Upper lobe of left lung (tissue), 6 donors: ENCODE results near the gene ABCA12. TPM values are rescaled to one million over a fixed set of nuclear protein-coding genes. Genes with fewer than 3 reads are reported as not detected.

ENCODE experiments used
- ATAC-seq, 2 donors: fragments of 200-7000 bp; cut with Tn5 transposase; one replicate each; pipeline ENCODE4 v1.9.1; 2022; ENCODE audit warnings: mild to moderate bottlenecking in 2 of 2, moderate library complexity in 2 of 2; ENCODE audit not compliant: low FRiP score in 2 of 2
- DNase-seq, 2 donors: peaks; one replicate each; pipeline ENCODE4 v3.0.0-alpha.2; 2019 to 2020
- H3K27ac ChIP-seq, 4 donors: fragments of 200-600 bp; sonication (generic); one replicate each; pipeline ENCODE4 v1.5.1; 2016 to 2019
- H3K27me3 ChIP-seq, 4 donors: fragments of 200-600 bp; sonication (generic); one replicate each; pipeline ENCODE4 v1.5.1; 2017 to 2019
- H3K36me3 ChIP-seq, 4 donors: fragments of 200-600 bp; sonication (generic); one replicate each; pipeline ENCODE4 v1.5.1; 2016 to 2019
- H3K4me1 ChIP-seq, 4 donors: fragments of 200-600 bp; sonication (generic); one replicate each; pipeline ENCODE4 v1.5.1; 2018 to 2019
- H3K4me3 ChIP-seq, 4 donors: fragments of 200-600 bp; sonication (generic); one replicate each; pipeline ENCODE4 v1.5.1; 2017 to 2019; ENCODE audit warnings: mild to moderate bottlenecking in 2 of 4, moderate library complexity in 1 of 4
- H3K9me3 ChIP-seq, 4 donors: fragments of 200-600 bp; sonication (generic); one replicate each; pipeline ENCODE4 v1.5.1; 2018 to 2019
- EP300 ChIP-seq, 4 donors: sonication (generic); formaldehyde crosslinking; IDR thresholded peaks; one replicate each; pipeline ENCODE4 v1.5.1; 2017; ENCODE audit warnings: antibody characterized with exemption in 4 of 4, control low read depth in 2 of 4
- POLR2A ChIP-seq, 4 donors: fragments of 450-650 bp; IDR thresholded peaks; one replicate each; pipeline ENCODE4 v1.5.1; 2016 to 2017; ENCODE audit warnings: antibody characterized with exemption in 4 of 4, mild to moderate bottlenecking in 2 of 4
- POLR2AphosphoS5 ChIP-seq, 2 donors: sonication (generic); formaldehyde crosslinking; IDR thresholded peaks; one replicate each; pipeline ENCODE4 v1.5.1; 2017; ENCODE audit warnings: antibody characterized with exemption in 2 of 2
- WGBS, 2 donors: methylation state at CpG; one replicate each; pipeline ENCODE4 v1.1.5; 2017 to 2018; 5-methylcytosine and 5-hydroxymethylcytosine counted together
- total RNA-seq, 6 donors: library from RNA; depleted of rRNA in 4 of 6; stranded (reverse); fragments of >200 nt in 4 of 6; gene quantifications; one replicate each; pipeline versions ENCODE4 v1.1.0 to v1.2.1, GENCODE V29; 2016 to 2021
- TF ChIP-seq, protein P1 (sequence below), 6 experiments: fragments of 450-650 bp in 4 of 6; fragments of 200-600 bp in 2 of 6; sonication (generic) in 2 of 6; IDR thresholded peaks; one replicate each; pipeline ENCODE4 v1.5.1; 2016 to 2019; ENCODE audit warnings: antibody characterized with exemption in 6 of 6
- donor health status: DM: no; HTN: no; CAD: no; lungs with moderate emphysema.
- donor health status: DM: no; HTN: yes; CAD: no; lungs with severe emphysema.

ABCA12 gene
- total RNA-seq, 6 donors from 2014 or later = 0.03 to 0.44 (median 0.10) TPM; not detected in 3

DNA sequence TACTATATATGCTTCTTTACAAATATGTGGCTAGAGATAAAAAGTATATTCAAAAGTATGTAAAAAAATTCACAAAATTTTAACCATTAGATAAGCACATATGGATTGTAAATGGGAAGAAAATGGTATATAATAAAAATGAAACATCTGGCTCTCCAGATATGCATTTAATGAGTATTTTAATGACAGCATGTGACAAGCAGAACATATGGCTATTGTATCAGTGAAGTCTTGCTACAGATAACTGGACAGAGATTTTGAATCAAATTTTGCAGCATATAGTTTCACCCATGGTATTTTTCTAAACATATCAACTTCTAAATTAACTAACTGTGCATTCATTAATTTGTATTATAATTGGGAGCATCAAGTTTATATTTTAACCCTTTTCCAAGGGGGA, 5.0 kb upstream of the ABCA12 start:
- no peak overlapping the region for H3K27ac ChIP-seq
- no peaks in the 10 kb centered on the region for H3K4me1 ChIP-seq
- TF ChIP-seq, protein P1, sequence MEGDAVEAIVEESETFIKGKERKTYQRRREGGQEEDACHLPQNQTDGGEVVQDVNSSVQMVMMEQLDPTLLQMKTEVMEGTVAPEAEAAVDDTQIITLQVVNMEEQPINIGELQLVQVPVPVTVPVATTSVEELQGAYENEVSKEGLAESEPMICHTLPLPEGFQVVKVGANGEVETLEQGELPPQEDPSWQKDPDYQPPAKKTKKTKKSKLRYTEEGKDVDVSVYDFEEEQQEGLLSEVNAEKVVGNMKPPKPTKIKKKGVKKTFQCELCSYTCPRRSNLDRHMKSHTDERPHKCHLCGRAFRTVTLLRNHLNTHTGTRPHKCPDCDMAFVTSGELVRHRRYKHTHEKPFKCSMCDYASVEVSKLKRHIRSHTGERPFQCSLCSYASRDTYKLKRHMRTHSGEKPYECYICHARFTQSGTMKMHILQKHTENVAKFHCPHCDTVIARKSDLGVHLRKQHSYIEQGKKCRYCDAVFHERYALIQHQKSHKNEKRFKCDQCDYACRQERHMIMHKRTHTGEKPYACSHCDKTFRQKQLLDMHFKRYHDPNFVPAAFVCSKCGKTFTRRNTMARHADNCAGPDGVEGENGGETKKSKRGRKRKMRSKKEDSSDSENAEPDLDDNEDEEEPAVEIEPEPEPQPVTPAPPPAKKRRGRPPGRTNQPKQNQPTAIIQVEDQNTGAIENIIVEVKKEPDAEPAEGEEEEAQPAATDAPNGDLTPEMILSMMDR (IDR thresholded peaks at IDR 0.05) = no peak
- TF ChIP-seq POLR2AphosphoS5 (IDR thresholded peaks at IDR 0.05) = no peak
- TF ChIP-seq EP300 (IDR thresholded peaks at IDR 0.05) = no peak
- TF ChIP-seq POLR2A (IDR thresholded peaks at IDR 0.05) = no peak
- H3K36me3 ChIP-seq = no peaks in the 10 kb centered on the region
- H3K4me3 ChIP-seq = no peak overlapping the region
- no peak for DNase-seq
- H3K27me3 ChIP-seq = no peaks in the 10 kb centered on the region
- H3K9me3 ChIP-seq = no peaks in the 10 kb centered on the region
- ATAC-seq = no peak

DNA sequence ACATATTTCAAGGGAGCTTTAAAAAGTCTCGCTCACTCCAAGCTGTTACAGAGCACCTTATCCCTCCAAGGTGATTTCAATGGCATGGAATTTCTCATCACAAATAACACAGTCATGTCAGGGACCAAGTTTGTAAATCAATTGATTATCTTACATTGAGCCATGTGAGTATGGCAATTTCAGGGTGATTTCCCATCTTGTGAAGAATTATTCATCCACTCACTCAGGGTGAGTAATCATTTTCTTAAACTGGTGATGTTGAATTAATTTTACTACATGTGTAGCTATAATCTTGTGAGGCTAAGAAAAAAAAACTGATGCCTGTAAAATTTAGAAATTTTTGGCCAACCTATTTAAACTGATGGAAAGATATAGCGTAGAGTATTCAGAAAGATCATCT, 3.3 kb upstream of the ABCA12 start:
- Histone ChIP-seq H3K27ac (no peak overlapping the region), H3K4me1 (peaks cover 0 to 5% (median 2%) of the 10 kb centered on the region in 4 donors), H3K4me3 (no peak overlapping the region), H3K9me3 (no peaks in the 10 kb centered on the region), H3K27me3 (no peaks in the 10 kb centered on the region), H3K36me3 (no peaks in the 10 kb centered on the region)
- DNase-seq = no peak
- WGBS, 2 donors = 92 to 93% methylated on average over 2 of the region's 2 CpGs
- TF ChIP-seq POLR2A (IDR thresholded peaks at IDR 0.05) = no peak
- TF ChIP-seq POLR2AphosphoS5 (IDR thresholded peaks at IDR 0.05) = no peak
- TF ChIP-seq, protein P1 (IDR thresholded peaks at IDR 0.05) = no peak
- TF ChIP-seq EP300 (IDR thresholded peaks at IDR 0.05) = no peak
- ATAC-seq = no peak

DNA sequence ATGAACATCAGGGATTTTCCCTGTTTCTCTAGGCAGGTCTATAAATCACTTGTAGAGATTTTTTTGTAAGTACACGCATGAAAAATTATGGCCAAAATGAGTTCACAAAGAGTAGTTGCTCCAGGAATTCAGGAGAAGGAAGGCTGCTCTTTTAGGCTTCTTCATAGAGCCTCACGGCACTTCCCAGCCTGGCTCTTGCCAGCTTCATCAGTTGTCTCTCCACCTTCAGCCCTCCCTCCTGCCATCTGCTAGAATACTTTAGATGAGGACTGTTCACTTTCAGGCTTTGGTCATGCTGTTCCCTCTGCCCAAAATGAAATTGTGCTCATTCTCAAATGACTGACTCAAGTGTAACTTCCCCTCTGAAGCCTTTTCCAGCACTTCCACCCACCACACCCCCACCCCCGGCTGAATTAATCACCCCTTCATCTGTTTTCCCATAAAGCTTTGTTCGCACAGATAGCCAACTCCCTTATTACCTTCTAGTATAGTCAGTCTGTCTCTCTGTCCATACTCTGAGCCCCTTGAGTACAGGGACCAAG, 1.8 kb upstream of the ABCA12 start:
- no peak overlapping the region for H3K4me3 ChIP-seq
- peaks cover 0 to 5% (median 2%) of the 10 kb centered on the region in 4 donors for H3K4me1 ChIP-seq
- H3K27ac ChIP-seq = no peak overlapping the region
- H3K27me3 ChIP-seq = no peaks in the 10 kb centered on the region
- TF ChIP-seq, protein P1 (IDR thresholded peaks at IDR 0.05) = no peak
- TF ChIP-seq EP300 (IDR thresholded peaks at IDR 0.05) = no peak
- TF ChIP-seq POLR2AphosphoS5 (IDR thresholded peaks at IDR 0.05) = no peak
- TF ChIP-seq POLR2A (IDR thresholded peaks at IDR 0.05) = no peak
- WGBS, 2 donors = 80 to 88% methylated on average over 4 of the region's 4 CpGs
- ATAC-seq (no peak), DNase-seq (no peak)
- no peaks in the 10 kb centered on the region for H3K9me3 ChIP-seq
- no peaks in the 10 kb centered on the region for H3K36me3 ChIP-seq

DNA sequence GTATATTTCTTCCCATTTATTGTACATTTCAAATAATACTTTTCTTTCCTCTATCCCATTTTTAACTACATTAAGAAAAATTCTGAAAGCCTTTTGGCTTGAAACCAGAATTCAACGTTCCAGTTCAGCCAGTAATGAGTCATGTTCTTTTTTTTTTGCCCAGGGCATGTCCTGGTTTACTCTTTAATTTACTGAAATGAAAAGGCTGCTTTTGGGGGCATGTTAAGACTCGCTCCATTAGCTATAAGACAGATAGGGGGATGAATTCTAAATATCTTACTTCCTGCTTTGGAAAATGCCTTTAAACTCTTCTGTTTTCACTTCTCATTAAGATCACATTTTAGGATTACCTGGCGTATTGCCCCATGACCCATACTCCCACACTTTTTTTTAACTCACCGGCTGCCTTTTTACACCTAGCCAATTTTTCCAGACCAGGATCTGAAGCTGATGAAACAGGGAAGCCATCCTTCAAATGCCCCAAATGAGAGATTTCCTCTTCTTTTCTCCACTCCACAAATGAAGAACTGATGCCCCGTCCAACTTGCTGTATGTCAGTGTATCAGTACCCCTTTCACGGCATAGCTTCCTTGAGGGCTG, 585 bp downstream of the ABCA12 start:
- H3K27me3 ChIP-seq = no peaks in the 10 kb centered on the region
- H3K27ac ChIP-seq = no peak overlapping the region
- 64 to 68% methylated on average over 6 of the region's 6 CpGs for WGBS, 2 donors
- H3K4me3 ChIP-seq = no peak overlapping the region
- H3K4me1 ChIP-seq = peaks cover 0 to 5% (median 2%) of the 10 kb centered on the region in 4 donors
- TF ChIP-seq EP300 (IDR thresholded peaks at IDR 0.05) = no peak
- TF ChIP-seq, protein P1 (IDR thresholded peaks at IDR 0.05) = no peak
- TF ChIP-seq POLR2AphosphoS5 (IDR thresholded peaks at IDR 0.05) = no peak
- TF ChIP-seq POLR2A (IDR thresholded peaks at IDR 0.05) = no peak
- no peaks in the 10 kb centered on the region for H3K36me3 ChIP-seq
- no peaks in the 10 kb centered on the region for H3K9me3 ChIP-seq
- ATAC-seq (no peak), DNase-seq (no peak)

DNA sequence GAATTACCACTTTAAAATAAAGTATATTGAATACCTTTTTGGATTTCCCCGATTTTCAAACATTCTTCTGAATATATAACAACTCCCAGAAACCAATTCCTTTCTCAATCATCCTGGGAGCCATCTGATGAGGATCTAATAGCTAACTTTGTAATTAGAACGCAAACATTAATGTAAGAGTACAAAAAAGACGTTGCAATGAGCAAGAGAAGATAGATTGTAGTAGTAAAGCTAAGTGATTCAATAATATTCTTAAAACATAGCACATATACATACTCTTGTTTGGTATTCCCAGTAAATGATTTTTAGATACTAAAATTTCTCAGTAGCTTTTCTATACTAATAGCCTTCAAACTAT, 1.1 kb downstream of the ABCA12 start:
- peaks cover 0 to 5% (median 2%) of the 10 kb centered on the region in 4 donors for H3K4me1 ChIP-seq
- no peak overlapping the region for H3K4me3 ChIP-seq
- no peak for ATAC-seq
- DNase-seq = no peak
- no peaks in the 10 kb centered on the region for H3K36me3 ChIP-seq
- TF ChIP-seq, protein P1 (IDR thresholded peaks at IDR 0.05) = no peak
- TF ChIP-seq POLR2A (IDR thresholded peaks at IDR 0.05) = no peak
- TF ChIP-seq POLR2AphosphoS5 (IDR thresholded peaks at IDR 0.05) = no peak
- TF ChIP-seq EP300 (IDR thresholded peaks at IDR 0.05) = no peak
- WGBS, 2 donors = 50 to 58% methylated on average over 3 of the region's 3 CpGs
- H3K27ac ChIP-seq = no peak overlapping the region
- no peaks in the 10 kb centered on the region for H3K27me3 ChIP-seq
- no peaks in the 10 kb centered on the region for H3K9me3 ChIP-seq
